KOPT-K1 (cell line): ENCODE measurements around the gene MTMR10.

ENCODE experiments used
- H3K27ac ChIP-seq: fragments of 200-600 bp; sonication (generic); 2 replicates; pipeline ENCODE4 v1.5.1; 2016; ENCODE audit warnings: antibody characterized with exemption, mild to moderate bottlenecking, low read depth, low read length; ENCODE audit not compliant: poor library complexity, severe bottlenecking
- H3K36me3 ChIP-seq: fragments of 200-600 bp; sonication (generic); 2 replicates; pipeline ENCODE4 v1.5.1; 2017; ENCODE audit warnings: antibody characterized with exemption, mild to moderate bottlenecking, low read length, moderate library complexity; ENCODE audit not compliant: insufficient read depth
- H3K9me3 ChIP-seq: fragments of 200-600 bp; sonication (generic); 2 replicates; pipeline ENCODE4 v1.5.1; 2017; ENCODE audit warnings: antibody characterized with exemption, low read length, mild to moderate bottlenecking; ENCODE audit not compliant: insufficient read depth, poor library complexity, severe bottlenecking

MTMR10 gene

DNA sequence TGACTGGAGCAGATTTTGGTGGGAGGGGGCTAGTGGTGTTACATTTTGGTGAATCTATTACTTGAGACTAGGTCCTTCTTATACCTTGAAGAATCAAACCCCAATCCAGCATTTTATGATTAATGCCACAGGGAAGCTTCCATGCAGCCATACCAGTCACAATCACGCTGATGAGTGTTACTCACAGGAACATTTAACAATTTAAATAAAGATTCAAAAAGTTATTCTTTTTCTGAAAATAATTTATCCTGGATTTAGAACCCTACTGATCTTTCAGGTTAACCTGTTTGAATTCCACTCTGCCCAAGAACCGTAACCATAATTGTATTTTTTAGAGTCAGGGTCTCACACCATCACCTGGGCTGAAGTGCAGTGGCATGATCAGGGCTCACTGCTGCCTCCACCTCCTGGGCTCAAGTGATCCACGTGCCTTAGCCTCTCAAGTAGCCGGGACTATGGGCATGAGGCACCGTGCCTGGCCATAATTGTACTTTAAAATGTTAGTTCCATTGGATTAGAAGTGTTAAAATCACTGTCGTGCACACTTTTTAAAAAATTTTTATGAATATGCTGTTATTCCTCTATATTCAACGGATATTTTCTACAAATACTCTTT lies 929 bp upstream of the MTMR10 start:
- H3K27ac ChIP-seq, result peak overlapping the region; percentile 85
- H3K9me3 ChIP-seq, result no peaks in the 10 kb centered on the region
- H3K36me3 ChIP-seq, result peaks cover under 1% of the 10 kb centered on the region; the same call in 1 of the 2 replicates

- peaks cover 17% of the 10 kb centered on the region for H3K36me3 ChIP-seq
- H3K27ac ChIP-seq, result peak overlapping the region; percentile 85
- no peaks in the 10 kb centered on the region for H3K9me3 ChIP-seq
These were observed 778 bp downstream of the MTMR10 start for GRCh38 chr15:30990446-30991254.

GRCh38 chr15:30990036-30990435 lies 1.4 kb downstream of the MTMR10 start:
- Histone ChIP-seq H3K9me3 (no peaks in the 10 kb centered on the region), H3K36me3 (peaks cover 23% of the 10 kb centered on the region), H3K27ac (no peak overlapping the region)

DNA sequence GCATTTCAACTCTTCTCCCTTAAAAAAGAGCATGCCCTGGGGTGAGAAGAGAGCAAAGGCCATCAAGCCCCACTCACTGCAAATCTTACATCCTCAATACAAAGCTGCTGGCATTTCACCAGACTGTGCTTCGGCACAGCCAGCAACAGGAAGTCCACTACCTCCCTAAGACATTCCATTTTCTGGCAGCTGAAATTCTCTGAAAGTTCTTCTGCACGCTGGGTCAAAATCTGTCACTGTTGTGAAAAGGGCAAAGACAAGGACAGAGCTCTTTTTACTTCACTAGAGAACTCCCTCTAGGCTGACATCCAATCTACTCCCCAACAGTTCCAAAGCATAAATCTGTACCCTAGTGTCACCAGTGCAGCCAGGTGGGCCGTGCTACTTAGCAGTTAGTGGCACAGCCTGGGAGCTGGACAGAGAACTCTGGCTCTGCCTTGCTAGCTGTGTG lies 6.3 kb downstream of the MTMR10 start:
- peaks cover 64% of the 10 kb centered on the region for H3K36me3 ChIP-seq
- H3K27ac ChIP-seq, result no peak overlapping the region
- H3K9me3 ChIP-seq, result no peaks in the 10 kb centered on the region

- Histone ChIP-seq H3K27ac (no peak overlapping the region), H3K9me3 (no peaks in the 10 kb centered on the region), H3K36me3 (peaks cover 70% of the 10 kb centered on the region)
These were observed 6.9 kb downstream of the MTMR10 start for GRCh38 chr15:30984542-30984941.

GRCh38 chr15:30984118-30984517 lies 7.3 kb downstream of the MTMR10 start:
- Histone ChIP-seq H3K27ac (no peak overlapping the region), H3K9me3 (no peaks in the 10 kb centered on the region), H3K36me3 (peaks cover 73% of the 10 kb centered on the region)

DNA sequence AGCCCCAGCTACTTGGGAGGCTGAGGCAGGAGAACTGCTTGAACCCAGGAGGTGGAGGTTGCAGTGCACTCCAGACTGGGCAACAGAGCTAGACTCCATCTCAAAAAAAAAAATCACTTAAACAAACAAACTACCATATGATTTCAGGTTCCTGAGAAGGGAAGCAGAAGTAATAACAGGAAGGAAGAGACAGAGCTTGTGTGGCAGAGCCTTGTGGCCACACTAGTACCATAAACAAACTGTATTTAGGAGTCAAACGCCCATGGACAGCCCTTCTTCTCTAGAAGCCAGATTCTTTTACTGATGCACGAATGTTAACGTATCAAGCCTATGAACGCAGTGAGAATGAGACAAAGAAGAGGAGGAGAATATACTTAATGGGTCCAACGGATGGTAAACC lies 12.0 kb downstream of the MTMR10 start:
- no peaks in the 10 kb centered on the region for H3K9me3 ChIP-seq
- H3K27ac ChIP-seq, result no peak overlapping the region
- peaks cover 69% of the 10 kb centered on the region for H3K36me3 ChIP-seq

- Histone ChIP-seq H3K36me3 (peaks cover 69% of the 10 kb centered on the region), H3K27ac (no peak overlapping the region), H3K9me3 (no peaks in the 10 kb centered on the region)
These were observed 13.1 kb downstream of the MTMR10 start for GRCh38 chr15:30978328-30978727.

DNA sequence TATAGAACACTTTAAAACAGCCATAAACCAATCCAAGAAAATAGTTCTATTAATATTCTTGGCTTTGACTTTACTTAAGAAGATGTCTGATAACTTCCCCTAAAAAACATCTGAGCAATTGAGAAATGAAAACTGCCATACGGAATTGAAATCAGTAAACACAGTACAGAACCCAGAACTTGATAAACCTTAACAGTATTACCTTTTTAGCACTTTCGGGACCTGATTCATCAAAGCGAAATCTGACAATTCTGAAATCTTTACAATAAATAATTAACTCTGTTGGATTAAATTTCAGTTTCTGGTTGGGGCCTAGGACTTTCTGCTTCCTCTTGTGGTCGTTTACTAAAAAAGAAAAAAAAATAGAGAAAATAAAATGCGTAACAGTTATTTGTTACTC lies 17.3 kb downstream of the MTMR10 start:
- Histone ChIP-seq H3K36me3 (peaks cover 62% of the 10 kb centered on the region), H3K9me3 (no peaks in the 10 kb centered on the region), H3K27ac (peak overlapping the region; percentile 31)

DNA sequence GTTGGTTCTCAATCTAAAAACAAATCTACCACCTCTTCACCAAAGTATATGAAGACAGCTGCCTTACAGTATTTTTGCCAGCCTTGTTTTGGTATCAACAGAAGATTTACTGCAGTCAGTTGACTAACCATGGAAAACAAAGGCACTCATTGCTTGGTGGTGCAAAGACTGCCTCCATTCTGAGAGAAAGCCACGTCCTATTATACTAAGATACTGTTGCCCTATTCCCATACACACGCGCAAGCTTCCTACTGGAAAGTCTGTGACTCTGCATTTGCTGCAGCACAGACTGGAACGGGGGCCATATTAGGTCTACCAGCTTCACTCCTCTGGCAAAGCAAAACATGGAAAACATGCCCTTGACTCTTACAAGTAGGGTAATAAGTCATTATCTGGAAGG lies 18.0 kb downstream of the MTMR10 start:
- Histone ChIP-seq H3K9me3 (no peaks in the 10 kb centered on the region), H3K36me3 (peaks cover 59% of the 10 kb centered on the region), H3K27ac (peak overlapping the region; percentile 31)

- H3K36me3 ChIP-seq, result peaks cover 53% of the 10 kb centered on the region
- no peaks in the 10 kb centered on the region for H3K9me3 ChIP-seq
- H3K27ac ChIP-seq, result peak overlapping the region; percentile 51
These were observed 21.7 kb downstream of the MTMR10 start for GRCh38 chr15:30969724-30970123.

DNA sequence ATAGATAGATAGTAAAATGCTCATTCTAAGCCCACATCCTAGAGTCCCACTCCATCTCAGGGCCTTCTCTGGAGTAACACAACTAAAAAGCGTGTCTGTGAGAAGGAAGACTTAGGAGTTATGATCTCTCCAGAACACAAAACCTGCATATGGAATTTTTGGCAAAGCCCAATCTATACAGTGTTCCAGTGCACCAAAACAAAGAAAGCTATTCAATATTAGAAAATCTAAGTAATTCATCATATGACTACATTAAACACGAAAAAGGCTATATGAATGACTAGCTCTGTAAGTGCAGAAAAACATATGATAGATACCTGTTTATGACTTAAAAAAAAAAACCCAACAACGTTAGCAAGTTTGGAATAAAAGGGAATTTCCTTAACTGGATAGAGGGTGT lies 27.7 kb downstream of the MTMR10 start:
- Histone ChIP-seq H3K36me3 (peaks cover 41% of the 10 kb centered on the region), H3K27ac (peak overlapping the region; percentile 86), H3K9me3 (no peaks in the 10 kb centered on the region)

DNA sequence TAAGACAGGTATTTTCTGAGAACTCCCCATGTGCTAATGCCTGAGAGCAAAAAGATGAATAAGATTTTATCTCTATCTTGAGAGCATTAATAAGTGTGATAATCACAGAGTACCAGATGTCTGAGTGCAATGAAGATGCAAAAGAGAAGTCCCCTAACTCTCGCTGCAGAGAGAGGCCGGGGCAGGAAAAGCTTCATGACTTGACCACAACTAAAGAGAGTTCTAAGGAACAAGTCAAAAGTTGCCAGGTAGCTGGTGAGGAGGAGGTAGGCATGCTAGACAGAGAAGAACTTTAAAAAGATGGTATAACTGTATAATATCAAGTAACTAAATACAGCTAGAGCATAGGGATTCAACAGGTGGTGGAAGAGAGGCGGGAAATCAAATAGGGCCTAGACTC lies 28.8 kb downstream of the MTMR10 start:
- peak overlapping the region; percentile 86 for H3K27ac ChIP-seq
- H3K36me3 ChIP-seq, result peaks cover 52% of the 10 kb centered on the region
- no peaks in the 10 kb centered on the region for H3K9me3 ChIP-seq

GRCh38 chr15:30962079-30962478 lies 29.3 kb downstream of the MTMR10 start:
- Histone ChIP-seq H3K36me3 (peaks cover 57% of the 10 kb centered on the region), H3K27ac (peak overlapping the region; percentile 86), H3K9me3 (no peaks in the 10 kb centered on the region)

GRCh38 chr15:30958219-30958618 lies 33.2 kb downstream of the MTMR10 start:
- H3K36me3 ChIP-seq, result peaks cover 83% of the 10 kb centered on the region
- H3K9me3 ChIP-seq, result no peaks in the 10 kb centered on the region
- no peak overlapping the region for H3K27ac ChIP-seq
